Testis (tissue), 3 donors: ENCODE measurements around the gene PDGFC. TPM values are rescaled to one million over a fixed set of nuclear protein-coding genes. Genes with fewer than 3 reads are reported as not detected.

Experiments used
- DNase-seq: peaks from one replicate; pipeline ENCODE4 v3.0.0-alpha.2; 2019
- H3K27ac ChIP-seq, 2 donors: fragments of 200-600 bp; sonication (generic); one replicate each; pipeline ENCODE4 v1.5.1; 2019
- H3K27me3 ChIP-seq: fragments of 200-600 bp; sonication (generic); one replicate; pipeline ENCODE4 v1.5.1; 2019
- H3K36me3 ChIP-seq: fragments of 200-600 bp; sonication (generic); one replicate; pipeline ENCODE4 v1.5.1; 2017; ENCODE audit warnings: low read depth; ENCODE audit errors: missing control alignments
- H3K4me1 ChIP-seq: fragments of 200-600 bp; sonication (generic); one replicate; pipeline ENCODE4 v1.5.1; 2019
- H3K4me3 ChIP-seq, 2 donors: fragments of 200-600 bp; sonication (generic); one replicate each; pipeline ENCODE4 v1.5.1; 2017 to 2019
- H3K9me3 ChIP-seq: fragments of 200-600 bp; sonication (generic); one replicate; pipeline ENCODE4 v1.5.1; 2017
- CTCF ChIP-seq, 3 experiments: fragments of 450-650 bp in 2 of 3; fragments of 200-600 bp in 1 of 3; sonication (generic) in 1 of 3; IDR thresholded peaks; one replicate each; pipeline ENCODE4 v1.5.1; 2016 to 2019; ENCODE audit warnings: antibody characterized with exemption in 3 of 3, mild to moderate bottlenecking in 2 of 3, moderate library complexity in 1 of 3
- POLR2A ChIP-seq: fragments of 450-650 bp; IDR thresholded peaks from one replicate; pipeline ENCODE4 v1.6.1; 2017; ENCODE audit warnings: antibody characterized with exemption, mild to moderate bottlenecking, moderate library complexity
- WGBS, 2 donors: methylation state at CpG; one replicate each; pipeline ENCODE4 v1.1.5; 2018; 5-methylcytosine and 5-hydroxymethylcytosine counted together
- intact Hi-C: fragments of 100-400 bp; cut with DNase I; formaldehyde crosslinking; loops from one replicate; pipeline ENCODE4 v1.15.1; 2023; ENCODE audit warnings: low total_unique reads
- polyA plus RNA-seq: library from polyadenylated mRNA; stranded (reverse); fragments of 350-450 nt; fragmentation: Illumina TruSeq; extraction: RNeasy Lipid Tissue Mini Kit (QIAGEN cat#74804); gene quantifications from one replicate; pipeline ENCODE4 v1.2.3, GENCODE V29; 2014; ENCODE audit warnings: low read depth, low replicate concordance; ENCODE audit not compliant: insufficient read depth
- total RNA-seq, 2 donors: library from RNA; depleted of rRNA; stranded (reverse); fragments of >200 nt; gene quantifications; one replicate each; pipeline ENCODE4 v1.2.3, GENCODE V29; 2016

Gene PDGFC
- total and polyA plus RNA-seq, 3 donors from 2014 or later = 7.8 to 13.8 (median 9.4) TPM

DNA sequence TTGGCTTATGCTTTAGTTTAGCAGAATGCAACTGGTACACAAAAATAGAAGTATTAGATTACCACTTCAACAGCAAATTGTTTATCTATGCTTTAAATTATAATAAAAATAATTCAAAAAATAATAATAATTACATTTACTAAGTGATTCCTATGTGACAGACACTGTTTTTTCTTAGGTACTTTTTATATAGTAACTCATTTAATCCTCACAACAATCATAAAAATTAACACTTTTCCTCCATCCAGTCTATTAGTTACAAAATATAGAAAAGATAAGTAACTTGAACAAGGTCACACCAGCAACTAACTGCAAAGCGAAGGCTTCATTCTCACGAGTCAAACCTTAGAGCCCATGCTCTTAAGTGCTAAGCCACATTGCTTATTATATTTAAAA lies 155.2 kb downstream of the PDGFC start:
- no peaks in the 10 kb centered on the region for H3K4me1 ChIP-seq
- no peaks in the 10 kb centered on the region for H3K9me3 ChIP-seq
- H3K4me3 ChIP-seq = no peak overlapping the region
- H3K27me3 ChIP-seq = no peaks in the 10 kb centered on the region
- WGBS, 2 donors = 43 to 47% methylated on average over 2 of the region's 2 CpGs
- no peak overlapping the region for H3K27ac ChIP-seq
- intact Hi-C loops = no loop called here
- TF ChIP-seq CTCF (IDR thresholded peaks at IDR 0.05) = no peak
- no peak for TF ChIP-seq POLR2A
- no peak for DNase-seq
- H3K36me3 ChIP-seq = no peaks in the 10 kb centered on the region

DNA sequence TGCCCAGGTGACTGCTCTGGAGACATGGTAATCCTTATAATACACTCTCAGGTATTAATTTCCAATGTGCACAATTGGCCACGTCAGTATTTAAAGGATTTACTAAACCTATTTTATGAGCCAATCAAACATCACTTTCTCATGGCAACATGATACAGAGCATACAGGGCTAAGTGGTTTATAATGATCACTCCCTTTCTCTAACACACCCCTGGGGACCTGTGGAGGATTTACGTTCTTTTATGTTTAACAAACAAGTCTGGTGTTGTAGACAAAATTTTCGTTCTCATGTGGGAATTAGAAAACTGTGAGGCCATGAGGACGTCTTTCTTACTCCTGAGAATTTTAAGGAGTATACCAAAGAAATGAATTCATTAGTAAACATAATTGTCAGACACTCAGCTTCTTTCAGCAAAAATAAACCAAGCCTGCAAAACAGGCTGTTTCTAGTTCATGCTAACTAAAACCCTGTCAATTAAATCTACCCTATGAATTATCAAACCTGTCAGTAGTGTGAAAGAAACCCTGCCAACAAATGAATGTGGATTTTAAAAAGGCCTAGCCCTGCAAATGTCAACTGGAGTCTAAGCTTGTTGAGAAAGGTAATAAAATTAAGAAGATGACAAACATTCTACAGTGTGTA lies 155.8 kb downstream of the PDGFC start:
- WGBS, 2 donors = 69 to 76% methylated on average over 4 of the region's 4 CpGs
- no peaks in the 10 kb centered on the region for H3K36me3 ChIP-seq
- H3K27ac ChIP-seq = no peak overlapping the region
- intact Hi-C loops = no loop called here
- H3K4me1 ChIP-seq = no peaks in the 10 kb centered on the region
- H3K9me3 ChIP-seq = no peaks in the 10 kb centered on the region
- H3K27me3 ChIP-seq = no peaks in the 10 kb centered on the region
- no peak for DNase-seq
- TF ChIP-seq CTCF (IDR thresholded peaks at IDR 0.05) (no peak), POLR2A (no peak)
- no peak overlapping the region for H3K4me3 ChIP-seq

DNA sequence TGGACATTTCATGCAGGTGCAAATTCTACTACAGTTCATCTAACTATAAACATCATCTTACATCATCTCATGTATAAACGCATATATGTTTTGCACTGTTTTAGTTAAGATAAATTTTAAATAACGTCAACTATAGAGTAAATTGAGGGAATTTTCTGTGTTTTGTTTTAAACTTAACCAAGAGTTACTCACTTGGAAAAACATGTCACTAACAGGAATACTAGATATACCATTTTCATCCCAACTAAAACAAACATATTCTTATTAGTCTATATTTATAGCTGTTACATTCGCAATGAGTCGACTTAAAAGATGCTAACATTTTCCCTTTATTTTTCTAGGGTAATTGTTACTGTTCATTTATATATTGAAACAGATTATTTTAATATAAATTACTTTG lies 159.6 kb downstream of the PDGFC start:
- Histone ChIP-seq H3K36me3 (no peaks in the 10 kb centered on the region), H3K4me1 (no peaks in the 10 kb centered on the region), H3K27me3 (no peaks in the 10 kb centered on the region), H3K9me3 (no peaks in the 10 kb centered on the region), H3K27ac (no peak overlapping the region), H3K4me3 (no peak overlapping the region)
- 96% methylated on average over 4 of the region's 4 CpGs for WGBS, 2 donors
- TF ChIP-seq CTCF (IDR thresholded peaks at IDR 0.05) = no peak
- TF ChIP-seq POLR2A = no peak
- intact Hi-C loops = no loop called here
- DNase-seq = no peak

- H3K27ac ChIP-seq = no peak overlapping the region
- H3K4me1 ChIP-seq = no peaks in the 10 kb centered on the region
- no peaks in the 10 kb centered on the region for H3K27me3 ChIP-seq
- H3K9me3 ChIP-seq = no peaks in the 10 kb centered on the region
- DNase-seq = no peak
- no peak overlapping the region for H3K4me3 ChIP-seq
- intact Hi-C loops = no loop called here
- no peaks in the 10 kb centered on the region for H3K36me3 ChIP-seq
- TF ChIP-seq POLR2A (no peak), CTCF (IDR thresholded peaks at IDR 0.05) (no peak)
- 92 to 97% methylated on average over 5 of the region's 5 CpGs for WGBS, 2 donors
Observed at GRCh38 chr4:156811286-156811685, 160.3 kb downstream of the PDGFC start.

DNA sequence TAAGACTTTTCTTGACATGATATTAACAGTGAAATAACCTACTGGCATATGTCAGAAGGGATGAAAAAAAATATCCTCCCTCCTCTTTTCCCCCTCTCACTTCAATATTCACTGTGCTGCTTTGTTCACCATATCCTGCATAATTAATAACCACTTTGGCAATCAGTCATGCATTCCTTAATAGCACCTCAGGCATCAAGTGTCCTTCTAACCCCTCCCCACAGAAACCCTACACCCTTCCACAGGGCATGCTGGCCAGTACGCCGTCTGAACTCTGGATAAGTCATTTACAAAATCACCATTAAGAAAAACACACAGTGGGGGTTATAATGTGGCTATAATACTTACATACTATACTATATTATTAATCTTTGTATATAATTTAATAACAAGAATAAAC lies 165.9 kb downstream of the PDGFC start:
- DNase-seq = no peak
- Histone ChIP-seq H3K27ac (no peak overlapping the region), H3K27me3 (no peaks in the 10 kb centered on the region), H3K4me1 (no peaks in the 10 kb centered on the region), H3K4me3 (no peak overlapping the region), H3K36me3 (no peaks in the 10 kb centered on the region), H3K9me3 (no peaks in the 10 kb centered on the region)
- WGBS, 2 donors = 85% methylated on average over 2 of the region's 2 CpGs
- TF ChIP-seq CTCF (IDR thresholded peaks at IDR 0.05) (no peak), POLR2A (no peak)
- intact Hi-C loops = no loop called here
